WERI-Rb-1 (cell line): Measurements from ENCODE around the gene RAB4B.

Source experiments
- DNase-seq: peaks from one replicate; pipeline ENCODE4 v3.0.0-alpha.2; 2020
- H3K27ac ChIP-seq: fragments of 250-450 bp; sonication (Bioruptor Pico); 2 replicates; pipeline ENCODE4 v1.5.1; 2020; ENCODE audit warnings: mild to moderate bottlenecking, moderate library complexity
- H3K27me3 ChIP-seq: fragments of 250-450 bp; sonication (Bioruptor Pico); 2 replicates; pipeline ENCODE4 v1.5.1; 2021; ENCODE audit warnings: mild to moderate bottlenecking, low read depth, moderate library complexity; ENCODE audit not compliant: insufficient read depth, severe bottlenecking
- H3K36me3 ChIP-seq: fragments of 250-450 bp; sonication (Bioruptor Pico); 2 replicates; pipeline ENCODE4 v1.5.1; 2020; ENCODE audit warnings: mild to moderate bottlenecking, moderate library complexity
- H3K4me3 ChIP-seq: 2 replicates; pipeline ENCODE4 v1.5.1; 2011; ENCODE audit warnings: low read depth, mild to moderate bottlenecking, control low read depth, low read length
- H3K9me3 ChIP-seq: fragments of 250-450 bp; sonication (Bioruptor Pico); 2 replicates; pipeline ENCODE4 v1.5.1; 2021; ENCODE audit warnings: mild to moderate bottlenecking, moderate library complexity; ENCODE audit not compliant: severe bottlenecking
- TF ChIP-seq, protein P1 (sequence below): IDR thresholded peaks from 2 replicates; pipeline ENCODE4 v1.5.1; 2011; ENCODE audit warnings: low read depth, mild to moderate bottlenecking, control low read depth, inconsistent platforms, low read length

Gene RAB4B

DNA sequence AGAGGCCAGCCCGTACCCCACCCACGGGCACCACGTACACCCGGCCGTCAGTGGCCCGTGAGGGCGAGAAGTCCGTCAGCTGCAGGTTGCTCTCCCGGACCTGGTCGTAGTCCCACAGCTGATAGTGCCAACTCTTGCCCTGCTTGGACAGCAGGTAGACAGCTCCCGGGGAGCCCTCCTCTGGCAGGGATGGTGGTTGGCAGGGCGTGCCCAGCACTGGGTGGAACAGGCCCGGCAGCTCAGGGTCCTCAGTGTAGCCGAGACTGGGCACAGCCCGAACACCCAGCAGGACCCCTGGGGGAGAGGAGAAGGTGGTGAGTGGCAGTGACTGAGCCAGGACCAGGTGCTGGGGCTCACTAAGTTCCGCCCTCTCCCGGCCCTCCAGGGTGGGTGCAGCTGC is 35.6 kb upstream of the RAB4B start:
- Histone ChIP-seq H3K27me3 (no peaks in the 10 kb centered on the region), H3K4me3 (no peak overlapping the region), H3K36me3 (peaks cover 12% of the 10 kb centered on the region), H3K9me3 (no peaks in the 10 kb centered on the region), H3K27ac (no peak overlapping the region)
- TF ChIP-seq, protein P1, sequence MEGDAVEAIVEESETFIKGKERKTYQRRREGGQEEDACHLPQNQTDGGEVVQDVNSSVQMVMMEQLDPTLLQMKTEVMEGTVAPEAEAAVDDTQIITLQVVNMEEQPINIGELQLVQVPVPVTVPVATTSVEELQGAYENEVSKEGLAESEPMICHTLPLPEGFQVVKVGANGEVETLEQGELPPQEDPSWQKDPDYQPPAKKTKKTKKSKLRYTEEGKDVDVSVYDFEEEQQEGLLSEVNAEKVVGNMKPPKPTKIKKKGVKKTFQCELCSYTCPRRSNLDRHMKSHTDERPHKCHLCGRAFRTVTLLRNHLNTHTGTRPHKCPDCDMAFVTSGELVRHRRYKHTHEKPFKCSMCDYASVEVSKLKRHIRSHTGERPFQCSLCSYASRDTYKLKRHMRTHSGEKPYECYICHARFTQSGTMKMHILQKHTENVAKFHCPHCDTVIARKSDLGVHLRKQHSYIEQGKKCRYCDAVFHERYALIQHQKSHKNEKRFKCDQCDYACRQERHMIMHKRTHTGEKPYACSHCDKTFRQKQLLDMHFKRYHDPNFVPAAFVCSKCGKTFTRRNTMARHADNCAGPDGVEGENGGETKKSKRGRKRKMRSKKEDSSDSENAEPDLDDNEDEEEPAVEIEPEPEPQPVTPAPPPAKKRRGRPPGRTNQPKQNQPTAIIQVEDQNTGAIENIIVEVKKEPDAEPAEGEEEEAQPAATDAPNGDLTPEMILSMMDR, result no peak
- DNase-seq, result no peak

DNA sequence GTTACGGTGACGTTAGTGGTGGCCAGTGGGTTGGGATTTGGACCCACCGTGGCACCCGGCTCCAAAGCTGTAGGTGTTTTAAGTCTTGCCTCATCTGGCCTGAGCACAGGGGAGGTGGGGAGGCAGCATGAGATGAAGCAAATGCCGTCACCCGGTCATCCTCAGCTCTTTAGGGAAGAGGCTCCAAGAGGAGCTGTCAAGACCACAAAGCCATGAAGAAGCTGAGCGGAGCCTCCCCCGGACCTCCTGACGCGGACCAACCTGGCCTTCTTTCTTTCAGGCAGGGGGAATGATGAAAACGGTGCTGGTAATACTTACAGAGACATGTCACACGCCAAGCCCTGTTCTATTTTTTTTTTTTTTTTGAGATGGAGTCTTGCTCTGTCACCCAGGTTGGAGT is 35.2 kb upstream of the RAB4B start:
- no peaks in the 10 kb centered on the region for H3K27me3 ChIP-seq
- no peak for DNase-seq
- H3K27ac ChIP-seq, result no peak overlapping the region
- H3K36me3 ChIP-seq, result peaks cover 9% of the 10 kb centered on the region; the same call in 1 of the 2 replicates
- TF ChIP-seq, protein P1, result no peak
- H3K9me3 ChIP-seq, result no peaks in the 10 kb centered on the region
- H3K4me3 ChIP-seq, result no peak overlapping the region

DNA sequence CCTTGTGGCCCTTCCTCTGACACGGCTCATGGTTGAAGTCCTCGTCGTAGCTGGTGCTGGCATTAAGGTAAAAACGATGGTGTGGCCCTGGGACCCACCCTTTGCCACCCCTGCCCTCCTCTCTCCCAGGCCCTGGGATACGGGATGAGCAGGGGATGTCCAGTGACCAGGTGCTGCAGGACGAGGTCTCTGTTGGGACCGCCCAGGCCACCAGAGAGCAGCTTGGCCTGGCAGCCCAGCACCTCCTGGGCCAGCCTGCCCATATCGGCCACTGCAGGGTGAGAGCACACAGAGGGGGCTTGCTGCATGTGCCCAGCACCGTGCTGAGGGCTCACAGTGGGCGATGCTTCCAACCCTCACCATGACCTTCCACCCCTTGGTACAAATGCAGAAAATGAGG is 34.1 kb upstream of the RAB4B start:
- Histone ChIP-seq H3K9me3 (no peaks in the 10 kb centered on the region), H3K27ac (no peak overlapping the region), H3K4me3 (no peak overlapping the region), H3K36me3 (peaks cover 4% of the 10 kb centered on the region; the same call in 1 of the 2 replicates), H3K27me3 (no peaks in the 10 kb centered on the region)
- DNase-seq, result no peak
- TF ChIP-seq, protein P1, result no peak

DNA sequence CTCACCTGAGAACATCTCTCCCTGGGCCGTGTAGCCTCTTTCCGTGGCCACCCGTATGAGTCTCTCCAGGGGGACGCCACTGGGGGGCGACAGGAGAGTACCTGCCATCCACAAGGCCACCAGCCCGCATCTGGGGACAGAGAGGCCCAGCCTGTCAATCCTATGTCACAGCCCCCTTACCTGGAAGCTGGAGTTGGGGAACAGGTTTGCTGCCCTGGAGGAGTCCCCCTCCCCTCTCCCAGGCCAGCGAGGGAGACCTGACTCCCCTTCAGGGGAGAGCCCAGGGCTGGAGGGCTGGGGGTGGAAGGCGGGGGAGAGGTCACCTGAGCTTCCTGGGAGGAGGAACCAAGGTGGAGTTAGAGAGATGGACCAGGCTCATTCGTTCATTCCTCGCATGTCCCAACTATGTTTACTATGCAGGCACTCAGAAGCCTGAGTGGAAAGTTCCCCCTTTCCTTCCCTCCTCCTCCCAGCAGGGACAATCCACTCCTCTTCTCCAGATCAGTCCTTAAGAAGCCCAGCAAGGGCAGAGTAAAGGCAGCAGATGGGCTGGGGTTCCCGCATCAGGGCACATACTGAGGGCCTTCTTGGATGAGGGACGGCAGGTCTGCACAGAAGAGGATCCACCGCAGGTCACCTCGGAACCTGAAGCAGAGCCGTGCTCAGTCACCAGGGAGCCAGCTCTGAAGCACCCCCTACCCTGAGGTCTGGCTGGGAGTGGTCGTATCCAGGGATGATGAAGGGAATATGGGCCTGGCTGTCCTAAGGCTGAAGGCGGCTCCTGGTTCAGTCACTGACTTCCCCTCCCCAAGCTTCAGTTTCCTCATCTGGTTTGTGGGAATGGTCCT is 33.3 kb upstream of the RAB4B start:
- TF ChIP-seq, protein P1, result peak; percentile 63
- H3K36me3 ChIP-seq, result no peaks in the 10 kb centered on the region
- peak overlapping the region; percentile 27 for H3K27ac ChIP-seq
- no peaks in the 10 kb centered on the region for H3K9me3 ChIP-seq
- peak; percentile 71 for DNase-seq
- H3K27me3 ChIP-seq, result no peaks in the 10 kb centered on the region
- H3K4me3 ChIP-seq, result no peak overlapping the region

DNA sequence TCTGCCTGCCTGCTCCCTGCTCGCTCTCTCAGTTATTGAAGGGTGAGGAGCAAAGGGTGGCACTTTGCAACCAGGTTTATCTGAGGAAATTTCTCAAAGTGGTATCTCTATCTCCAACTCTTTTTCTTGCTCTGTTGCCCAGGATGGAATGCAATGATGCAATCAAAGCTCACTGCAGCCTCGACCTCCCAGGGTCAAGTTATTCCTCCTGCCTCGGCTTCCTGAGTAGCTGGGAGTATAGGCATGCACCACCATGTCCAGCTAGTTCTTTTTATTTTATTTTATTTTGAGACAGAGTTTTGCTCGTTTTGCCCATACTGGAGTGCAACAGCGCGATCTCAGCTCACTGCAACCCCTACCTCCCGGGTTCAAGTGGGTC is 32.7 kb upstream of the RAB4B start:
- no peak for DNase-seq
- H3K27ac ChIP-seq, result peak overlapping the region; percentile 27
- TF ChIP-seq, protein P1, result no peak
- H3K9me3 ChIP-seq, result no peaks in the 10 kb centered on the region
- no peaks in the 10 kb centered on the region for H3K27me3 ChIP-seq
- no peak overlapping the region for H3K4me3 ChIP-seq
- H3K36me3 ChIP-seq, result no peaks in the 10 kb centered on the region
